Measurements from ENCODE around the gene CDK14. TPM values are rescaled to one million over a fixed set of nuclear protein-coding genes. Genes with fewer than 3 reads are reported as not detected.

The CDK14 gene
- total RNA-seq, 4 donors from 2014 or later: 0.18 to 74.3 (median 7.3) TPM

- no peak overlapping the region for H3K27ac ChIP-seq
- TF ChIP-seq CTCF (IDR thresholded peaks at IDR 0.05): no peak
- no peak for TF ChIP-seq POLR2A (IDR thresholded peaks at IDR 0.05)
- no peak overlapping the region for H3K4me3 ChIP-seq
- no peak for DNase-seq
- H3K36me3 ChIP-seq: no peaks in the 10 kb centered on the region
- H3K27me3 ChIP-seq: no peaks in the 10 kb centered on the region
- no peaks in the 10 kb centered on the region for H3K4me1 ChIP-seq
- no peaks in the 10 kb centered on the region for H3K9me3 ChIP-seq
These were observed 507.2 kb downstream of the CDK14 start for GRCh38 chr7:91103363-91103762.

GRCh38 chr7:91107460-91107859 lies 511.3 kb downstream of the CDK14 start:
- TF ChIP-seq POLR2A (IDR thresholded peaks at IDR 0.05): no peak
- TF ChIP-seq CTCF (IDR thresholded peaks at IDR 0.05): no peak
- Histone ChIP-seq H3K27me3 (no peaks in the 10 kb centered on the region), H3K27ac (no peak overlapping the region), H3K9me3 (no peaks in the 10 kb centered on the region), H3K36me3 (no peaks in the 10 kb centered on the region), H3K4me1 (no peaks in the 10 kb centered on the region), H3K4me3 (no peak overlapping the region)
- DNase-seq: no peak

GRCh38 chr7:91109200-91109599 lies 513.1 kb downstream of the CDK14 start:
- Histone ChIP-seq H3K27ac (no peak overlapping the region), H3K9me3 (no peaks in the 10 kb centered on the region), H3K4me1 (no peaks in the 10 kb centered on the region), H3K36me3 (no peaks in the 10 kb centered on the region), H3K4me3 (no peak overlapping the region), H3K27me3 (no peaks in the 10 kb centered on the region)
- no peak for DNase-seq
- TF ChIP-seq POLR2A (IDR thresholded peaks at IDR 0.05) (no peak), CTCF (IDR thresholded peaks at IDR 0.05) (no peak)

- TF ChIP-seq POLR2A (IDR thresholded peaks at IDR 0.05) (no peak), CTCF (IDR thresholded peaks at IDR 0.05) (no peak)
- H3K27me3 ChIP-seq: no peaks in the 10 kb centered on the region
- no peak overlapping the region for H3K4me3 ChIP-seq
- H3K36me3 ChIP-seq: no peaks in the 10 kb centered on the region
- no peaks in the 10 kb centered on the region for H3K9me3 ChIP-seq
- no peaks in the 10 kb centered on the region for H3K4me1 ChIP-seq
- no peak for DNase-seq
- no peak overlapping the region for H3K27ac ChIP-seq
These were observed 516.8 kb downstream of the CDK14 start for GRCh38 chr7:91112902-91113341.

- DNase-seq: no peak
- TF ChIP-seq CTCF (IDR thresholded peaks at IDR 0.05) (no peak), POLR2A (IDR thresholded peaks at IDR 0.05) (no peak)
- no peaks in the 10 kb centered on the region for H3K36me3 ChIP-seq
These were observed 518.1 kb downstream of the CDK14 start for GRCh38 chr7:91114232-91114631.

GRCh38 chr7:91126762-91127161 lies 530.6 kb downstream of the CDK14 start:
- no peak for DNase-seq
- Histone ChIP-seq H3K27me3 (no peaks in the 10 kb centered on the region), H3K4me1 (no peaks in the 10 kb centered on the region), H3K27ac (no peak overlapping the region), H3K4me3 (no peak overlapping the region), H3K36me3 (no peaks in the 10 kb centered on the region), H3K9me3 (no peaks in the 10 kb centered on the region)
- TF ChIP-seq CTCF (IDR thresholded peaks at IDR 0.05) (no peak), POLR2A (IDR thresholded peaks at IDR 0.05) (no peak)

More at GRCh38 chr7:91114232-91114631, 518.1 kb downstream of the CDK14 start:
- Histone ChIP-seq H3K9me3 (no peaks in the 10 kb centered on the region), H3K27me3 (no peaks in the 10 kb centered on the region), H3K4me3 (no peak overlapping the region), H3K4me1 (no peaks in the 10 kb centered on the region), H3K27ac (no peak overlapping the region)
